Hepatocyte (in vitro differentiated cells): ENCODE results near the gene NODAL.
"Not testable (repeated sequence)": the region's sequence is repeated elsewhere in the genome, so short reads cannot be mapped to it uniquely, and the experiment has no call there.

Experiments
- CTCF ChIP-seq: fragments of 200-600 bp; sonication (generic); IDR thresholded peaks from 2 replicates; pipeline ENCODE4 v1.5.1; 2016; ENCODE audit warnings: antibody characterized with exemption, mild to moderate bottlenecking; ENCODE audit not compliant: poor library complexity
- EZH2 ChIP-seq: fragments of 200-600 bp; sonication (generic); IDR thresholded peaks from 2 replicates; pipeline ENCODE4 v1.6.1; 2016; ENCODE audit warnings: antibody characterized with exemption, mild to moderate bottlenecking, borderline replicate concordance
- EZH2phosphoT487 ChIP-seq: fragments of 200-600 bp; sonication (generic); IDR thresholded peaks from one replicate; pipeline ENCODE4 v1.6.1; 2018; ENCODE audit warnings: antibody characterized with exemption, mild to moderate bottlenecking, low read depth, moderate library complexity; ENCODE audit not compliant: unreplicated experiment, severe bottlenecking

DNA sequence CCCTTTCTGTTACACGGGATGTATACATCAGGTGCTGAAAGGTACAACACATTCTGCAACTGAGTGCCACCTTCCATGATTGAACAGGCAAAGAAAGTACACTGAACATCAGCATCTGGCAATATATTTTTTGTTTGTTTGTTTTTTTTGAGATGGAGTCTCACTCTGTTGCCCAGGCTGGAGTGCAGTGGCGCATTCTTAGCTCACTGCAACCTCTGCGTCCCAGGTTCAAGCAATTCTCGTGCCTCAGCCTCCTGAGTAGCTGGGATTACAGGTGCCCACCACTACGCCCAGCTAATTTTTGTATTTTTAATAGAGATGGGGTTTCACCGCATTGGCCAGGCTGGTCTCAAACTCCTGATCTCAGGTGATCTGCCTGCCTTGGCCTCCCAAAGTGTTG lies 42.4 kb upstream of the NODAL start:
- not testable (repeated sequence) for TF ChIP-seq CTCF, EZH2, EZH2phosphoT487
